Thymus (tissue), 11 donors: Measurements from ENCODE around the gene KCNQ1. TPM values are rescaled to one million over a fixed set of nuclear protein-coding genes. Genes with fewer than 3 reads are reported as not detected.

ENCODE experiments used
- DNase-seq, 9 donors: peaks; one replicate each; pipeline ENCODE4 v3.0.0-alpha.2; 2013; ENCODE audit warnings: low spot score in 9 of 9, low read depth in 6 of 9, missing footprints in 1 of 9
- H3K27ac ChIP-seq, 2 donors: one replicate each; pipeline ENCODE4 v1.5.1; 2013; ENCODE audit warnings: control low read depth in 1 of 2, low read depth in 1 of 2, low read length in 1 of 2, mild to moderate bottlenecking in 1 of 2, moderate library complexity in 1 of 2
- H3K27me3 ChIP-seq, 2 donors: one replicate each; pipeline ENCODE4 v1.5.1; 2013; ENCODE audit warnings: low read length in 1 of 2; ENCODE audit not compliant: control insufficient read depth in 2 of 2, insufficient read depth in 1 of 2
- H3K36me3 ChIP-seq, 2 donors: one replicate each; pipeline ENCODE4 v1.5.1; 2013; ENCODE audit warnings: low read length in 1 of 2, mild to moderate bottlenecking in 1 of 2, moderate library complexity in 1 of 2; ENCODE audit not compliant: control insufficient read depth in 2 of 2, insufficient read depth in 2 of 2
- H3K4me1 ChIP-seq, 2 donors: one replicate each; pipeline ENCODE4 v1.5.1; 2013; ENCODE audit warnings: low read length in 2 of 2; ENCODE audit not compliant: control insufficient read depth in 2 of 2, insufficient read depth in 2 of 2
- H3K4me3 ChIP-seq, 2 donors: one replicate each; pipeline ENCODE4 v1.5.1; 2013; ENCODE audit warnings: low read length in 2 of 2, control low read depth in 1 of 2, mild to moderate bottlenecking in 1 of 2
- H3K9me3 ChIP-seq, 2 donors: one replicate each; pipeline ENCODE4 v1.5.1; 2013; ENCODE audit warnings: low read length in 1 of 2, mild to moderate bottlenecking in 1 of 2; ENCODE audit not compliant: control insufficient read depth in 2 of 2, insufficient read depth in 1 of 2
- WGBS: extraction: QIAGEN DNeasy Blood & Tissue Kit; methylation state at CpG from one replicate; pipeline ENCODE4 v1.1.7; 2013; 5-methylcytosine and 5-hydroxymethylcytosine counted together
- polyA plus RNA-seq: library from polyadenylated mRNA; stranded (reverse); fragments of 200-250 nt; gene quantifications from one replicate; pipeline ENCODE4 v1.2.3, GENCODE V29; 2013
- total RNA-seq: library from RNA; stranded (reverse); fragments of 120-200 nt; gene quantifications from one replicate; pipeline ENCODE4 v1.2.4, GENCODE V29; 2013
- donor health status: healthy.

The KCNQ1 gene
- total and polyA plus RNA-seq, 2 donors = 0.94 to 3.7 TPM

- whole genome bisulfite sequencing = 92% methylated on average over 10 of the region's 10 CpGs
- no peaks in the 10 kb centered on the region for H3K36me3 ChIP-seq
- DNase-seq = no peak
- no peaks in the 10 kb centered on the region for H3K4me1 ChIP-seq
- no peak overlapping the region for H3K4me3 ChIP-seq
- H3K27me3 ChIP-seq = no peaks in the 10 kb centered on the region
- no peak overlapping the region for H3K27ac ChIP-seq
- no peaks in the 10 kb centered on the region for H3K9me3 ChIP-seq
These were observed 97.6 kb downstream of the KCNQ1 start for GRCh38 chr11:2542406-2542805.

GRCh38 chr11:2547806-2548205 lies 103.0 kb downstream of the KCNQ1 start:
- WGBS = 95% methylated on average over 16 of the region's 16 CpGs
- Histone ChIP-seq H3K4me1 (no peaks in the 10 kb centered on the region), H3K27ac (no peak overlapping the region), H3K4me3 (no peak overlapping the region), H3K9me3 (no peaks in the 10 kb centered on the region), H3K27me3 (no peaks in the 10 kb centered on the region), H3K36me3 (no peaks in the 10 kb centered on the region)
- no peak for DNase-seq

GRCh38 chr11:2548596-2548995 lies 103.8 kb downstream of the KCNQ1 start:
- Histone ChIP-seq H3K36me3 (no peaks in the 10 kb centered on the region), H3K27me3 (no peaks in the 10 kb centered on the region), H3K4me1 (no peaks in the 10 kb centered on the region), H3K27ac (no peak overlapping the region), H3K9me3 (no peaks in the 10 kb centered on the region), H3K4me3 (no peak overlapping the region)
- 97% methylated on average over 12 of the region's 12 CpGs for WGBS
- DNase-seq = no peak

GRCh38 chr11:2549080-2549479 lies 104.3 kb downstream of the KCNQ1 start:
- Histone ChIP-seq H3K27me3 (no peaks in the 10 kb centered on the region), H3K4me1 (no peaks in the 10 kb centered on the region), H3K27ac (no peak overlapping the region), H3K4me3 (no peak overlapping the region), H3K36me3 (no peaks in the 10 kb centered on the region), H3K9me3 (no peaks in the 10 kb centered on the region)
- 93% methylated on average over 7 of the region's 7 CpGs for WGBS
- no peak for DNase-seq

GRCh38 chr11:2549491-2549875 lies 104.7 kb downstream of the KCNQ1 start:
- H3K27me3 ChIP-seq = no peaks in the 10 kb centered on the region
- DNase-seq = no peak
- no peaks in the 10 kb centered on the region for H3K36me3 ChIP-seq
- H3K27ac ChIP-seq = no peak overlapping the region
- WGBS = 94% methylated on average over 13 of the region's 13 CpGs
- H3K4me3 ChIP-seq = no peak overlapping the region
- no peaks in the 10 kb centered on the region for H3K9me3 ChIP-seq
- H3K4me1 ChIP-seq = no peaks in the 10 kb centered on the region

- 95% methylated on average over 36 of the region's 36 CpGs for WGBS
- DNase-seq = no peak
These were observed 105.2 kb downstream of the KCNQ1 start for GRCh38 chr11:2549876-2550605.

GRCh38 chr11:2550606-2550970 lies 105.8 kb downstream of the KCNQ1 start:
- no peak overlapping the region for H3K4me3 ChIP-seq
- no peaks in the 10 kb centered on the region for H3K4me1 ChIP-seq
- no peak overlapping the region for H3K27ac ChIP-seq
- WGBS = 97% methylated on average over 8 of the region's 8 CpGs
- H3K9me3 ChIP-seq = no peaks in the 10 kb centered on the region
- H3K36me3 ChIP-seq = no peaks in the 10 kb centered on the region
- H3K27me3 ChIP-seq = no peaks in the 10 kb centered on the region
- DNase-seq = no peak

More at GRCh38 chr11:2549876-2550605, 105.2 kb downstream of the KCNQ1 start:
- Histone ChIP-seq H3K9me3 (no peaks in the 10 kb centered on the region), H3K4me3 (no peak overlapping the region), H3K27ac (no peak overlapping the region), H3K36me3 (no peaks in the 10 kb centered on the region), H3K4me1 (no peaks in the 10 kb centered on the region), H3K27me3 (no peaks in the 10 kb centered on the region)

- H3K27ac ChIP-seq = no peak overlapping the region
- DNase-seq = no peak
These were observed 106.3 kb downstream of the KCNQ1 start for GRCh38 chr11:2551131-2551530.

GRCh38 chr11:2552210-2552609 lies 107.4 kb downstream of the KCNQ1 start:
- Histone ChIP-seq H3K36me3 (no peaks in the 10 kb centered on the region), H3K4me3 (no peak overlapping the region), H3K4me1 (no peaks in the 10 kb centered on the region), H3K27me3 (no peaks in the 10 kb centered on the region), H3K9me3 (no peaks in the 10 kb centered on the region), H3K27ac (no peak overlapping the region)
- DNase-seq = no peak
- 94% methylated on average over 5 of the region's 5 CpGs for WGBS

More at GRCh38 chr11:2551131-2551530, 106.3 kb downstream of the KCNQ1 start:
- Histone ChIP-seq H3K36me3 (no peaks in the 10 kb centered on the region), H3K9me3 (no peaks in the 10 kb centered on the region), H3K4me3 (no peak overlapping the region), H3K4me1 (no peaks in the 10 kb centered on the region), H3K27me3 (no peaks in the 10 kb centered on the region)
- 96% methylated on average over 12 of the region's 12 CpGs for WGBS
